MG63 (cell line): ENCODE measurements around the gene EIF4A2. TPM values are rescaled to one million over a fixed set of nuclear protein-coding genes. Genes with fewer than 3 reads are reported as not detected.

Experiments used
- DNase-seq: peaks from one replicate; pipeline ENCODE4 v3.0.0-alpha.2; 2020
- H3K27me3 ChIP-seq: fragments of 250-450 bp; sonication (Bioruptor Pico); 2 replicates; pipeline ENCODE4 v1.5.1; 2020; ENCODE audit warnings: mild to moderate bottlenecking, moderate library complexity
- H3K36me3 ChIP-seq: fragments of 250-450 bp; sonication (Bioruptor Pico); 2 replicates; pipeline ENCODE4 v1.5.1; 2020; ENCODE audit warnings: mild to moderate bottlenecking, moderate library complexity
- H3K4me3 ChIP-seq: fragments of 250-450 bp; sonication (Bioruptor Pico); 2 replicates; pipeline ENCODE4 v1.5.1; 2020; ENCODE audit warnings: mild to moderate bottlenecking, moderate library complexity
- H3K9me3 ChIP-seq: fragments of 250-450 bp; sonication (Bioruptor Pico); 2 replicates; pipeline ENCODE4 v1.5.1; 2020; ENCODE audit warnings: mild to moderate bottlenecking, moderate library complexity
- total RNA-seq: library from RNA; depleted of rRNA; stranded (reverse); fragments of >200 nt; shearing (Covaris generic); gene quantifications from 2 replicates; pipeline ENCODE4 v1.2.3, GENCODE V29; 2014; ENCODE audit warnings: low replicate concordance; rRNA removed

EIF4A2 gene
- total RNA-seq, 1 experiment from 2014 or later, result 340 TPM

- no peaks in the 10 kb centered on the region for H3K9me3 ChIP-seq
- peak; percentile 85 for DNase-seq
- H3K36me3 ChIP-seq, result no peaks in the 10 kb centered on the region
- H3K27me3 ChIP-seq, result peaks cover 43% of the 10 kb centered on the region
- H3K4me3 ChIP-seq, result peak overlapping the region; percentile 53
Measured at GRCh38 chr3:186826976-186827857, 43.8 kb downstream of the EIF4A2 start.

- no peak overlapping the region for H3K4me3 ChIP-seq
- peaks cover 54% of the 10 kb centered on the region for H3K27me3 ChIP-seq
- no peaks in the 10 kb centered on the region for H3K36me3 ChIP-seq
- no peak for DNase-seq
- no peaks in the 10 kb centered on the region for H3K9me3 ChIP-seq
Measured at GRCh38 chr3:186828340-186828739, 45.0 kb downstream of the EIF4A2 start.

GRCh38 chr3:186831798-186832197, 48.4 kb downstream of the EIF4A2 start:
- no peak overlapping the region for H3K4me3 ChIP-seq
- peaks cover 2% of the 10 kb centered on the region; the same call in 1 of the 2 replicates for H3K9me3 ChIP-seq
- H3K27me3 ChIP-seq, result peaks cover 68% of the 10 kb centered on the region
- H3K36me3 ChIP-seq, result no peaks in the 10 kb centered on the region
- DNase-seq, result no peak

- H3K27me3 ChIP-seq, result peaks cover 68% of the 10 kb centered on the region
- H3K36me3 ChIP-seq, result no peaks in the 10 kb centered on the region
- no peak for DNase-seq
- H3K4me3 ChIP-seq, result no peak overlapping the region
- peaks cover 2% of the 10 kb centered on the region; the same call in 1 of the 2 replicates for H3K9me3 ChIP-seq
Measured at GRCh38 chr3:186832276-186832675, 48.9 kb downstream of the EIF4A2 start.

Other genes with a start within 250 kb of the EIF4A2 start
- 0.66 TPM in 1 of 2 replicates, not detected in the other for gene CRYGS, start 239.2 kb upstream of the EIF4A2 start, total RNA-seq
- gene TBCCD1, start 216.2 kb upstream of the EIF4A2 start, total RNA-seq, result 21.5 and 24.1 TPM in 2 replicates
- 63.1 and 86.8 TPM in 2 replicates for gene DNAJB11, start 212.9 kb upstream of the EIF4A2 start, total RNA-seq
- not detected in 2 replicates for gene AHSG, start 170.5 kb upstream of the EIF4A2 start, total RNA-seq
- gene FETUB, start 143.2 kb upstream of the EIF4A2 start, total RNA-seq, result not detected in 2 replicates
- not detected in 2 replicates for gene HRG, start 117.6 kb upstream of the EIF4A2 start, total RNA-seq
- not detected in 2 replicates for gene KNG1, start 66.2 kb upstream of the EIF4A2 start, total RNA-seq
- gene RFC4, start 22.9 kb downstream of the EIF4A2 start, total RNA-seq, result 51.6 and 65.3 TPM in 2 replicates
- gene ADIPOQ, start 59.1 kb downstream of the EIF4A2 start, total RNA-seq, result not detected in 2 replicates
- gene ST6GAL1, start 146.9 kb downstream of the EIF4A2 start, total RNA-seq, result 5.6 and 9.4 TPM in 2 replicates